ENCODE data around the gene COP1. TPM values are rescaled to one million over a fixed set of nuclear protein-coding genes. Genes with fewer than 3 reads are reported as not detected.
"Not testable (repeated sequence)": the region's sequence is repeated elsewhere in the genome, so short reads cannot be mapped to it uniquely, and the experiment has no call there.

Gene COP1
- total and polyA plus RNA-seq, 12 donors: 17.9 to 55.2 (median 23.6) TPM

DNA sequence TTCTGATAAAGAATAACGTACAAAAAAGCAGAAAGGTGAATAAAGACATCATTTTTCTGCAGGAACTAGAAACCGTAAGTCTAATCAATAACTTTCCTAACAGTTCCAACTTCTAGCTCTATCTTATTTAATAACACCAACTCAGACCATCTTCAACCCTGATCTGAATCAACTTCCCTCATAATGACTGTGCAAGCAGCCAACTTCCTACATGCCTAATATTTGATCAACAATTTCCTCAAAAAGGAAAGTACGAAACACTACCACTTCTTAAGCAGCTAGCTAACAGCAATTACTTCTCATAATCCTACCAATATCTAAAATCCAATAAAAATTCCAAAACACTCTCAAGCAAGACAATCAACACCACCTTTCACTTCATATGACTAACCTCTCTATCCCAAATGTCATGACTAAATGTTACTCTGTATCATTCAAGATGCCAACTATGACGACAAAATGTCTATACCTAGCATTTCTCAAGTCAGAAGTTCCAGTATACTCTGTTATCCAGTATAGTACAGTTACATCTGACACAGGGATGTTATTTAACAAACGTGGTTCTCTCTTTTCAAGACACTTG, 1.7 kb downstream of the COP1 start:
- TF ChIP-seq, protein P1, sequence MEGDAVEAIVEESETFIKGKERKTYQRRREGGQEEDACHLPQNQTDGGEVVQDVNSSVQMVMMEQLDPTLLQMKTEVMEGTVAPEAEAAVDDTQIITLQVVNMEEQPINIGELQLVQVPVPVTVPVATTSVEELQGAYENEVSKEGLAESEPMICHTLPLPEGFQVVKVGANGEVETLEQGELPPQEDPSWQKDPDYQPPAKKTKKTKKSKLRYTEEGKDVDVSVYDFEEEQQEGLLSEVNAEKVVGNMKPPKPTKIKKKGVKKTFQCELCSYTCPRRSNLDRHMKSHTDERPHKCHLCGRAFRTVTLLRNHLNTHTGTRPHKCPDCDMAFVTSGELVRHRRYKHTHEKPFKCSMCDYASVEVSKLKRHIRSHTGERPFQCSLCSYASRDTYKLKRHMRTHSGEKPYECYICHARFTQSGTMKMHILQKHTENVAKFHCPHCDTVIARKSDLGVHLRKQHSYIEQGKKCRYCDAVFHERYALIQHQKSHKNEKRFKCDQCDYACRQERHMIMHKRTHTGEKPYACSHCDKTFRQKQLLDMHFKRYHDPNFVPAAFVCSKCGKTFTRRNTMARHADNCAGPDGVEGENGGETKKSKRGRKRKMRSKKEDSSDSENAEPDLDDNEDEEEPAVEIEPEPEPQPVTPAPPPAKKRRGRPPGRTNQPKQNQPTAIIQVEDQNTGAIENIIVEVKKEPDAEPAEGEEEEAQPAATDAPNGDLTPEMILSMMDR (IDR thresholded peaks at IDR 0.05): no peak
- WGBS, 2 donors: 30 to 35% methylated on average over 5 of the region's 5 CpGs
- H3K27me3 ChIP-seq: no peaks in the 10 kb centered on the region
- intact Hi-C loops (cut with DNase I): loop anchor here in 1 of 10 donors (10.0 kb wide), 1 partner anchor 81 kb away; no protein-coding TSS in a partner anchor
- peak overlapping the region in 7 of 10 donors; percentile 95 to 99 (median 96) for H3K27ac ChIP-seq
- ATAC-seq (no peak), DNase-seq (no peak)
- H3K4me1 ChIP-seq: peaks cover 3 to 59% (median 40%) of the 10 kb centered on the region in 9 donors
- no peaks in the 10 kb centered on the region for H3K36me3 ChIP-seq
- H3K9me3 ChIP-seq: no peaks in the 10 kb centered on the region
- H3K4me3 ChIP-seq: peak overlapping the region; percentile 67 to 98 (median 88)

DNA sequence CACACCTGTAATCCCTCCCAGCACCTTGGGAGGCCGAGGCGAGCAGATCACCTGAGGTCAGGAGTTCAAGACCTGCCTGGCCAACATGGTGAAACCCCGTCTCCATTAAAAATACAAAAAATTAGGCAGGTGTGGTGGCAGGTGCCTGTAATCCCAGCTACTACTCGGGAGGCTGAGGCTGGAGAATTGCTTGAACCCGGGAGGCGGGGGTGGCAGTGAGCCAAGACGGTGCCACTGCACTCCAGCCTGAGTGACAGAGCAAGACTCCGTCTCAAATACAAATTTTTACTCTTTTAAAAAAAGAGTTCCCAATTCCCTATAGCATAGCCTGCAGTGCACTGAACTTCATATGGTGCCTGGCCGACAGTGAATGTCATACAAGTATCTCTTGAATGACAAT, 2.4 kb downstream of the COP1 start:
- intact Hi-C loops (cut with DNase I): loop anchor here in 1 of 10 donors (10.0 kb wide), 1 partner anchor 80 kb away; no protein-coding TSS in a partner anchor
- not testable (repeated sequence) for DNase-seq

DNA sequence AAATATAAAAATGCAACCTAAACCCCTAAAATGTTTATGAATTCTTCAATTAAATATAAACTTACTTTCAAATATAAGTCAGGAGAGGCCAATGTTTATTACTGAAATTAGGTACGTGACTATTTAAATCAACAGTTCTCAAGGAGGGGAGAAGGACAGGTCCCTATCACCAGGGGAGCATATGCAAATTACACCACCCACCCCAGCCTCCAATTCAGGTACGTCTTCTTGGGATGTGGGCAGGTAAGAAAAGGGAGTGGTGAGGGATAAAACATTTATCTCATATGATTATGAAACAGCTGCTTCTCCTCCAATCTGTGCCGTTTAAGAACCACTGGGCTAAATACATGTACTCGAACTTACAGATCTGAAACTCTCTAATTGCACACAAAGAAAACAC, 3.4 kb downstream of the COP1 start:
- DNase-seq (no peak), ATAC-seq (no peak)
- TF ChIP-seq, protein P1 (IDR thresholded peaks at IDR 0.05): no peak
- 62% methylated on average over 4 of the region's 4 CpGs for WGBS, 2 donors
- Histone ChIP-seq H3K4me1 (peaks cover 3 to 68% (median 53%) of the 10 kb centered on the region in 9 donors), H3K27ac (no peak overlapping the region), H3K4me3 (no peak overlapping the region), H3K9me3 (no peaks in the 10 kb centered on the region), H3K27me3 (no peaks in the 10 kb centered on the region), H3K36me3 (no peaks in the 10 kb centered on the region)
- intact Hi-C loops (cut with DNase I): loop anchor here in 1 of 10 donors (10.0 kb wide), 1 partner anchor 79 kb away; no protein-coding TSS in a partner anchor

More for the DNA sequence above, 2.4 kb downstream of the COP1 start:
- H3K27ac ChIP-seq: peak overlapping the region in 2 of 10 donors; percentile 98 to 99
- peaks cover 3 to 62% (median 48%) of the 10 kb centered on the region in 9 donors for H3K4me1 ChIP-seq
- peak overlapping the region in 5 of 10 donors; percentile 1 to 97 (median 84) for H3K4me3 ChIP-seq
- ATAC-seq, H3K27me3 ChIP-seq, H3K9me3 ChIP-seq, H3K36me3 ChIP-seq: not testable (repeated sequence)
- 72 to 73% methylated on average over 9 of the region's 9 CpGs for WGBS, 2 donors

DNA sequence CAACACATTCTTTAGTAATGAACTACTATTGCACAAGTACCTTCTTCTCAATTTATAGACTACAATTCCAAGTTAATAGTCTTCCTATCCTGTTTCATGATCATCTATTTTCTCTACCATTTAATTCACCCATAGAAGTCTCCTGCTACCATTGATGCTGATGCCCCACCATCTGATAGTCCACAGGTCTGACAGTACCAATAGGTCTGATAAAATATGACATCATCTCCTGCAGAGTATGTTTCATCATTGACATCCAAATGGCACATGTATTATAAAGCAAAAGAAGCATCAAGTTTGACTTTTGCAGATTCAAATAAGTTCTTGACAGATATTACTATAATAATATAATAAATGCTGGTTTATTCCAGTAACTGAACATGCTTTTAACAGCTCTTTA, 5.5 kb downstream of the COP1 start:
- TF ChIP-seq, protein P1 (IDR thresholded peaks at IDR 0.05): no peak
- no peak overlapping the region for H3K27ac ChIP-seq
- intact Hi-C loops (cut with DNase I): loop anchor here in 1 of 10 donors (10.0 kb wide), 1 partner anchor 77 kb away; no protein-coding TSS in a partner anchor
- peaks cover 3 to 76% (median 43%) of the 10 kb centered on the region in 9 donors for H3K4me1 ChIP-seq
- ATAC-seq: no peak
- H3K4me3 ChIP-seq: no peak overlapping the region
- H3K27me3 ChIP-seq: no peaks in the 10 kb centered on the region
- H3K9me3 ChIP-seq: no peaks in the 10 kb centered on the region
- DNase-seq: no peak
- H3K36me3 ChIP-seq: no peaks in the 10 kb centered on the region

DNA sequence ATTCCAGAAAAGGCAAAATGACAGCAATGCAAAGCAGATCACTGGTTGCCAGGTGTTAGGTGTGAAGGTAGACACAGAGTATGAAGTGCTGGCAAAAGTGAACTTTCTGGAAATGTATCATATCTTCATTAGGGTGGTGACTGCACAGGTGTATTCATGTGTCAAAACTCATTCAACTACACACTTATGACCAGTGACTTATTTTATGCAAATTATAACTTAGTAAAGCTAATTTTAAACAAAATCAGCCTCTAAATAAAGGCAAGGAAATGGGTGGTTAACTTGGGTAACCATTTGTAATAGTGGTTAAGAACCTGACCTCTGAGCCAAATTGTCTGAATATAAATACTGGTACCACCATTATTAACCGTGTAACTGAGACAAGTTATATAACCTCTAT, 7.4 kb downstream of the COP1 start:
- DNase-seq: no peak
- WGBS, 2 donors: 86 to 91% methylated on average over 1 of the region's 1 CpG
- no peaks in the 10 kb centered on the region for H3K9me3 ChIP-seq
- ATAC-seq: no peak
- TF ChIP-seq, protein P1 (IDR thresholded peaks at IDR 0.05): no peak
- peaks cover 3 to 73% (median 30%) of the 10 kb centered on the region in 9 donors for H3K4me1 ChIP-seq
- H3K27ac ChIP-seq: no peak overlapping the region
- H3K36me3 ChIP-seq: no peaks in the 10 kb centered on the region
- no peak overlapping the region for H3K4me3 ChIP-seq
- intact Hi-C loops (cut with DNase I): loop anchor here in 1 of 10 donors (10.0 kb wide), 1 partner anchor 75 kb away; no protein-coding TSS in a partner anchor
- no peaks in the 10 kb centered on the region for H3K27me3 ChIP-seq

All from heart right ventricle (tissue), 16 donors.